Measurements from ENCODE around the gene TRNAU1AP.
"Not testable (repeated sequence)": the region's sequence is repeated elsewhere in the genome, so short reads cannot be mapped to it uniquely, and the experiment has no call there.

Gene TRNAU1AP

GRCh38 chr1:28552758-28553663 is at the start of gene TRNAU1AP:
Gene TRNAU1AP, plus strand, starts transcription at chr1:28553085. Its CDS starts 26 bp downstream, at chr1:28553111.
- DNase-seq (ENCODE audit: low spot score) = peak; percentile 99

GRCh38 chr1:28503117-28503516 is 49.8 kb upstream of the TRNAU1AP start:
- no peak for DNase-seq (ENCODE audit: low spot score)

GRCh38 chr1:28505406-28506187 is 47.3 kb upstream of the TRNAU1AP start, which contains the start of gene RCC1:
Gene RCC1, plus strand, starts transcription at chr1:28506043. Its CDS starts 23,824 bp downstream, at chr1:28529867.
- peak; percentile 98 for DNase-seq (ENCODE audit: low spot score)

- no peak for DNase-seq (ENCODE audit: low spot score)
These were observed 46.0 kb upstream of the TRNAU1AP start for GRCh38 chr1:28506907-28507246.

GRCh38 chr1:28507247-28507645 is 45.6 kb upstream of the TRNAU1AP start:
- no peak for DNase-seq (ENCODE audit: low spot score)

- no peak for DNase-seq (ENCODE audit: low spot score)
These were observed 45.0 kb upstream of the TRNAU1AP start for GRCh38 chr1:28507646-28508434.

GRCh38 chr1:28508435-28508754 is 44.5 kb upstream of the TRNAU1AP start:
- no peak for DNase-seq (ENCODE audit: low spot score)

GRCh38 chr1:28509705-28510272 is 43.1 kb upstream of the TRNAU1AP start:
- DNase-seq (ENCODE audit: low spot score) = no peak

- no peak for DNase-seq (ENCODE audit: low spot score)
These were observed 42.5 kb upstream of the TRNAU1AP start for GRCh38 chr1:28510273-28510969.

- DNase-seq (ENCODE audit: low spot score) = no peak
These were observed 41.9 kb upstream of the TRNAU1AP start for GRCh38 chr1:28510970-28511440.

GRCh38 chr1:28512058-28512611 is 40.8 kb upstream of the TRNAU1AP start:
- DNase-seq (ENCODE audit: low spot score) = no peak

- not testable (repeated sequence) for DNase-seq (ENCODE audit: low spot score)
These were observed 38.4 kb upstream of the TRNAU1AP start for GRCh38 chr1:28514445-28514933.

GRCh38 chr1:28516518-28516956 is 36.3 kb upstream of the TRNAU1AP start:
- DNase-seq (ENCODE audit: low spot score) = no peak

- DNase-seq (ENCODE audit: low spot score) = no peak
These were observed 35.3 kb upstream of the TRNAU1AP start for GRCh38 chr1:28517649-28517999.

GRCh38 chr1:28518000-28518744 is 34.7 kb upstream of the TRNAU1AP start:
- peak; percentile 93 for DNase-seq (ENCODE audit: low spot score)

GRCh38 chr1:28518745-28519341 is 34.0 kb upstream of the TRNAU1AP start:
- DNase-seq (ENCODE audit: low spot score) = no peak

GRCh38 chr1:28519946-28520725 is 32.7 kb upstream of the TRNAU1AP start:
- DNase-seq (ENCODE audit: low spot score) = no peak

- not testable (repeated sequence) for DNase-seq (ENCODE audit: low spot score)
These were observed 32.1 kb upstream of the TRNAU1AP start for GRCh38 chr1:28520796-28521195.

Data from iPS-NIHi11 (cell line).